GM23338 (cell line): ENCODE results near the gene ADAMTS14.

Experiments used
- CREB1 ChIP-seq: fragments of 250-450 bp; sonication (Bioruptor Pico); IDR thresholded peaks from 2 replicates; pipeline ENCODE4 v1.5.0; 2020; ENCODE audit warnings: low read depth, mild to moderate bottlenecking, moderate library complexity
- CTCF ChIP-seq, 2 experiments: fragments of 200-600 bp in 1 of 2; sonication (generic) in 1 of 2; conservative IDR thresholded peaks; 2 replicates each; pipeline versions ENCODE4 v1.5.1 to v1.6.1; 2016 to 2017; ENCODE audit warnings: antibody characterized with exemption in 2 of 2, low read depth in 2 of 2, mild to moderate bottlenecking in 2 of 2, moderate library complexity in 1 of 2
- ETS1 ChIP-seq: IDR thresholded peaks from 2 replicates; pipeline ENCODE4 v1.6.1; 2016; ENCODE audit warnings: antibody characterized with exemption
- EZH2 ChIP-seq: fragments of 200-600 bp; sonication (generic); IDR thresholded peaks from one replicate; pipeline ENCODE4 v1.8.0; 2017; ENCODE audit warnings: antibody characterized with exemption, mild to moderate bottlenecking, low read depth; ENCODE audit not compliant: unreplicated experiment
- EZH2phosphoT487 ChIP-seq: fragments of 200-600 bp; sonication (generic); IDR thresholded peaks from one replicate; pipeline ENCODE4 v1.8.1; 2018; ENCODE audit warnings: antibody characterized with exemption; ENCODE audit not compliant: unreplicated experiment
- JUNB ChIP-seq: IDR thresholded peaks from one replicate; pipeline ENCODE4 v1.6.1; 2016; ENCODE audit warnings: antibody characterized with exemption; ENCODE audit not compliant: unreplicated experiment
- POLR2AphosphoS5 ChIP-seq: IDR thresholded peaks from 2 replicates; pipeline ENCODE4 v1.6.1; 2016; ENCODE audit warnings: antibody characterized with exemption, low read depth
- REST ChIP-seq: IDR thresholded peaks from one replicate; pipeline ENCODE4 v1.6.1; 2018; ENCODE audit warnings: antibody characterized with exemption; ENCODE audit not compliant: unreplicated experiment
- STAT1 ChIP-seq: IDR thresholded peaks from one replicate; pipeline ENCODE4 v1.6.1; 2016; ENCODE audit warnings: antibody characterized with exemption; ENCODE audit not compliant: unreplicated experiment
- ZNF114 ChIP-seq: fragments of 250-450 bp; sonication (Bioruptor Pico); IDR thresholded peaks from 2 replicates; pipeline ENCODE4 v1.5.0; 2020; ENCODE audit warnings: mild to moderate bottlenecking, moderate library complexity
- ZNF331 ChIP-seq: fragments of 250-450 bp; sonication (Bioruptor Pico); IDR thresholded peaks from 2 replicates; pipeline ENCODE4 v1.5.0; 2020; ENCODE audit warnings: low read depth, mild to moderate bottlenecking, moderate library complexity

- TF ChIP-seq JUNB (no peak), CTCF (conservative IDR thresholded peaks at IDR 0.05; ENCODE audit: low read depth in 2 of 2) (no peak), EZH2 (no peak), POLR2AphosphoS5 (no peak), EZH2phosphoT487 (no peak), REST (no peak), CREB1 (CRISPR knock-in tag) (no peak), ZNF331 (CRISPR knock-in tag) (no peak), ZNF114 (no peak), STAT1 (no peak), ETS1 (no peak)
Observed at GRCh38 chr10:70774810-70775678, 102.7 kb downstream of the ADAMTS14 start.
